GM18498 (cell line): ENCODE data around the gene PAIP2.
"Not testable (repeated sequence)": the region's sequence is repeated elsewhere in the genome, so short reads cannot be mapped to it uniquely, and the experiment has no call there.

Source experiments
- ATAC-seq: cut with Tn5 transposase; IDR thresholded peaks from one replicate; pipeline ENCODE4 v1.9.1; 2021; ENCODE audit warnings: mild to moderate bottlenecking, moderate library complexity; ENCODE audit not compliant: unreplicated experiment

PAIP2 gene

GRCh38 chr5:139341689-139342422, at the start of gene PAIP2:
Gene PAIP2, plus strand, starts transcription at chr5:139341854. Its CDS starts 21,931 bp downstream, at chr5:139363785.
- ATAC-seq = peak; percentile 93

- ATAC-seq = no peak
These were observed 48.5 kb upstream of the PAIP2 start for GRCh38 chr5:139293202-139293506.

- peak; percentile 83 for ATAC-seq
These were observed 47.9 kb upstream of the PAIP2 start, which contains the start of gene MATR3 for GRCh38 chr5:139293507-139294373. Gene MATR3, plus strand, starts transcription at chr5:139293740. Its CDS starts 13,676 bp downstream, at chr5:139307416.

- peak; percentile 35 for ATAC-seq
These were observed 47.1 kb upstream of the PAIP2 start for GRCh38 chr5:139294374-139295165.

GRCh38 chr5:139295346-139296057, 46.2 kb upstream of the PAIP2 start:
- ATAC-seq = no peak

GRCh38 chr5:139296198-139296597, 45.5 kb upstream of the PAIP2 start:
- ATAC-seq = no peak

GRCh38 chr5:139296862-139297326, 44.8 kb upstream of the PAIP2 start:
- ATAC-seq = no peak

GRCh38 chr5:139297439-139298133, 44.1 kb upstream of the PAIP2 start:
- ATAC-seq = no peak

GRCh38 chr5:139298242-139298641, 43.4 kb upstream of the PAIP2 start:
- ATAC-seq = no peak

- ATAC-seq = no peak
These were observed 42.2 kb upstream of the PAIP2 start for GRCh38 chr5:139299486-139299885.

- no peak for ATAC-seq
These were observed 39.7 kb upstream of the PAIP2 start for GRCh38 chr5:139301808-139302499.

GRCh38 chr5:139304391-139305324, 37.0 kb upstream of the PAIP2 start:
- ATAC-seq = no peak

- ATAC-seq = no peak
These were observed 35.5 kb upstream of the PAIP2 start for GRCh38 chr5:139306197-139306596.

- ATAC-seq = no peak
These were observed 34.9 kb upstream of the PAIP2 start for GRCh38 chr5:139306628-139307379.

- no peak for ATAC-seq
These were observed 32.9 kb upstream of the PAIP2 start for GRCh38 chr5:139308797-139309196.

- ATAC-seq = not testable (repeated sequence)
These were observed 30.9 kb upstream of the PAIP2 start for GRCh38 chr5:139310715-139311186.

- no peak for ATAC-seq
These were observed 29.6 kb upstream of the PAIP2 start for GRCh38 chr5:139312075-139312474.
